ENCODE data around the gene ZNF385A.

DNA sequence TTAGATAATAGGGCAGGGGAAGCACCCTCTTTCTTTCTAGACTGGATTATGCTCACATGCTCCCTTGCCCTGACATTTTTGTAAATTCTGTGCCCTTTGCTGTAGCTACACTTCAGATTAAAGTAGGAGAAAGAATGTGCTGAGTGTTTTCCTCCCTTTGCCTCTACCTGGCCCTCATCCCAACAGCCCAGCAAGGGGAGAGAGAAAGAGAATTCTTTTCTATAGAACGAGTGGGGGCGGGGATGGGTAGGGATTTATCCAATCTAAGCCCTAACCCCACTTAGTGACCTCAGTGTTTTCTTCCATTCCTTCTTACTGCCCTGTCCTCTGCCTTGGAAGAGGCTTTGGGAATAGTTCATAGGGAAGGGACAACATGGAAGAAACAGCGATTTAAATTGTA is 33.8 kb downstream of the ZNF385A start:
- TF ChIP-seq GATA3 (IDR thresholded peaks at IDR 0.05; ENCODE audit: low read depth, low read length) (no peak), GATA2 (IDR thresholded peaks at IDR 0.05; ENCODE audit: low read depth, low read length) (no peak)

Data from SH-SY5Y (cell line).